ENCODE measurements around the gene SARM1.

The SARM1 gene

DNA sequence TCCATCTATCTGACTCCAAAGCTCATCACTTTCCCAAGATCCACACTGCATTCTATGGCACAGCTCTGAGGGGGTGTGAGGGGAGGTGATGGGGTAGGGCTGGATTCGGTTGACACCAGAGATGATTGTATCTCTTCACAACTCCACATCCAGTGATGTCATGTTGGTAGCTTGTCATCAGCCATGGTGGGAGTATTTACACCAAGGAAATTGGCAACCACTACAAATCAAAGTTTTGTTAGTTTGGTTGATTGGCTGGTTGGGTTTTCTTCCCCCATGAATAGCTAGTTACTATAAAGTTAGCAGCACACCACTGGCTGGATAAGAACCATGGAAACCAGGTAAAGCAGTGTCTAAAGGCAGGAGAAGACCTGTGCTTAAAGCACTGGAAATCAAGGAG is 19.5 kb downstream of the SARM1 start:
- no peaks in the 10 kb centered on the region for H3K27me3 ChIP-seq
- H3K36me3 ChIP-seq, result peaks cover 10% of the 10 kb centered on the region
- TF ChIP-seq, protein P1, sequence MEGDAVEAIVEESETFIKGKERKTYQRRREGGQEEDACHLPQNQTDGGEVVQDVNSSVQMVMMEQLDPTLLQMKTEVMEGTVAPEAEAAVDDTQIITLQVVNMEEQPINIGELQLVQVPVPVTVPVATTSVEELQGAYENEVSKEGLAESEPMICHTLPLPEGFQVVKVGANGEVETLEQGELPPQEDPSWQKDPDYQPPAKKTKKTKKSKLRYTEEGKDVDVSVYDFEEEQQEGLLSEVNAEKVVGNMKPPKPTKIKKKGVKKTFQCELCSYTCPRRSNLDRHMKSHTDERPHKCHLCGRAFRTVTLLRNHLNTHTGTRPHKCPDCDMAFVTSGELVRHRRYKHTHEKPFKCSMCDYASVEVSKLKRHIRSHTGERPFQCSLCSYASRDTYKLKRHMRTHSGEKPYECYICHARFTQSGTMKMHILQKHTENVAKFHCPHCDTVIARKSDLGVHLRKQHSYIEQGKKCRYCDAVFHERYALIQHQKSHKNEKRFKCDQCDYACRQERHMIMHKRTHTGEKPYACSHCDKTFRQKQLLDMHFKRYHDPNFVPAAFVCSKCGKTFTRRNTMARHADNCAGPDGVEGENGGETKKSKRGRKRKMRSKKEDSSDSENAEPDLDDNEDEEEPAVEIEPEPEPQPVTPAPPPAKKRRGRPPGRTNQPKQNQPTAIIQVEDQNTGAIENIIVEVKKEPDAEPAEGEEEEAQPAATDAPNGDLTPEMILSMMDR (IDR thresholded peaks at IDR 0.05; ENCODE audit: low read depth, low read length), result no peak
- DNase-seq, result no peak
- no peaks in the 10 kb centered on the region for H3K4me1 ChIP-seq
- H3K9me3 ChIP-seq, result no peaks in the 10 kb centered on the region
- H3K4me3 ChIP-seq (ENCODE audit: low read depth, low read length), result no peak overlapping the region

DNA sequence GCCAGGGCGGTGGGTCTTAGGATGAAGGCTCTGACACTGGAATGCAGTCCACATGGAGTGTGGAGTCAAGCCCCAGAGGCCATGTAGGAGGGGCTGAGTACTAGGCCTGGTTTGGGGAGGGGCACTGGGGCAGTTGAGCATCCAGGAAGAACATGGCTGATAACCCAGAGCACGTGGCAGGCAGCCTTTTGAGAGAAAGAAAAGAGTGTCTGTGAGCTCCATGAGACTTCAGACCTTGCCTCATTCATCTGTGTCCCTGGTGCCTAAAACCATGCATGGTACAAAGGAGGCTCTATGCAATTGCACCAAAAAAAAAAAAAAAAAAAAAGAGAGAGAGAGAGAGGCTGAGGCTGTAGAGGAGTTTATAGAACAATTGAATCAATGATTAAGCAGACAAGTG is 19.9 kb downstream of the SARM1 start:
- H3K9me3 ChIP-seq, result no peaks in the 10 kb centered on the region
- H3K4me3 ChIP-seq (ENCODE audit: low read depth, low read length), result no peak overlapping the region
- peaks cover 10% of the 10 kb centered on the region for H3K36me3 ChIP-seq
- no peaks in the 10 kb centered on the region for H3K27me3 ChIP-seq
- no peaks in the 10 kb centered on the region for H3K4me1 ChIP-seq
- DNase-seq, result no peak
- TF ChIP-seq, protein P1 (IDR thresholded peaks at IDR 0.05; ENCODE audit: low read depth, low read length), result no peak

DNA sequence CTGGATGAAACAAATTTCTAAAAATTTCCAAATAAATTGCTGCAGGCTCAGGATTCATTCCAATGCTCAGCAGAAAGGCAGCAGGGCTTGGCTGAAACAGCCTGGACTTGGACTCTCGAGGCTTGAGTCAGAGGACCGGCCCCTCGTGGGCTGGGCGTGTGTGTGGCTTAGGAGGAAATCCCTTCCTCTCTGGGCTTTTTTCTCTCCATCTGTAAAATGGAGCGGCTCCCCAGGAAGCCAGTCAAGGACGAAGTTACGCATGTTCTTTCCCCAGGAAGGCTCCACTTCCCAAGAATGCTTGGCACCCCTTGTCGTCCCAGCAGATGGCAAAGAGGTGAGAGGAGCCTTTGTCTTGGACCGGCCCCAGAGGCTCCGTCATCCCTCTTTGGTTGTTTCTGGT is 21.0 kb downstream of the SARM1 start:
- Histone ChIP-seq H3K36me3 (peaks cover 10% of the 10 kb centered on the region), H3K9me3 (no peaks in the 10 kb centered on the region), H3K4me3 (ENCODE audit: low read depth, low read length) (no peak overlapping the region), H3K4me1 (no peaks in the 10 kb centered on the region), H3K27me3 (no peaks in the 10 kb centered on the region)
- DNase-seq, result no peak
- TF ChIP-seq, protein P1 (IDR thresholded peaks at IDR 0.05; ENCODE audit: low read depth, low read length), result no peak

DNA sequence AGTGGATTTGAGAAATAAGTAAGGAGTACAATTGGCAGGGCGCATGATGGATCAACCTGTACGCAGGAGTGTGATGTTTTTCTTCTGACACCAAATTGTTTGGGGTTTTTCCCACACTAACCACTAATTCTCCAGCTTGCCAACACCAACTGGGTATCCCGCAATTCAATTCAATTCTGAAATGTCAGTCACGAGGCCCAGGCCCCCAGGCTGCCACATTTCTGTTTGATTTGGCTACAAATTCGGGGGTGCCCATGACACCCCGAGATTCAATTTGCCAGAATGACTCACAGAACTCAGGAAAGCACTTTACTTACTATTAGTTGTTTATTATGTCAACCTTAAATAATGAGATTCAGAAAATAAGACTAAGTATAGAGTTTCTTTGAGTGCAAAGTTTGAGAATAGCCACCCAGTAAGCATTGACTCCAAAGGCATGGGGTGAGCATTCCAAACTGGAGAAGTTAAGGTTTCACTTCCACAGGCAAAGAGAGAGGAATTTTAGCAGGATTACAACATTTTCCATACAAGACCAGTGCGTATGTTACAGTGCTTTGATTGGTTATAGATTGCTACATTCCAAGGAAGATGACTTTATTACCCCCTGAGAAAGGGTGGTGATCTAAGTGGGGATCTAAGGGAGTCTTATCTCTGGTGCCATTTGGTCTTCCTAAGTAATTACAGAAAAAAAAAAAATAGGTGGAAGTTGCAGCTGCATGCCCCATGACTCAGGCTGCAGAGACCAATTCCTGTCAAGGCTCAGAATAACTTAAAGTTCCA is 23.0 kb downstream of the SARM1 start:
- Histone ChIP-seq H3K4me1 (no peaks in the 10 kb centered on the region), H3K36me3 (peaks cover 5% of the 10 kb centered on the region), H3K4me3 (ENCODE audit: low read depth, low read length) (no peak overlapping the region)

DNA sequence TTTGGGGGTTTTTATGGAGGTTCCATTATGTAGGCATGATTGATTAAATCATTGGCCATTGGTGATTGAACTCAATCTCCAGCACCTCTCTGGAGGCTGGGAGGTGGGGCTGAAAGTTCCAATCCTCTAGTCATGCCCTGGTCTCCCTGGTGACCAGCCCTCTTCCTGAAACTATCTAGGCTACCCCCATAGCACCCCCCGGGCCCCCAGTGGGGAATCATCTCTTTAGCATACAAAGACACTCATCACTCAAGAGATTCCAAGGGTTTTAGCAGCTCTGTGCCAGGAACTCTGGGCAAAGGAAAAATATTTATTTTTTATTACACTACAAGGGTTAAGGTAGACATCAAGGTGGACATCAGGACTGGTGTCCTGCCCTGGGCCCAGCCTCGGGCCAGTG is 23.9 kb downstream of the SARM1 start:
- no peak for DNase-seq
- no peaks in the 10 kb centered on the region for H3K27me3 ChIP-seq
- H3K4me3 ChIP-seq (ENCODE audit: low read depth, low read length), result no peak overlapping the region
- TF ChIP-seq, protein P1 (IDR thresholded peaks at IDR 0.05; ENCODE audit: low read depth, low read length), result no peak
- H3K9me3 ChIP-seq, result no peaks in the 10 kb centered on the region
- H3K4me1 ChIP-seq, result no peaks in the 10 kb centered on the region
- H3K36me3 ChIP-seq, result peaks cover 2% of the 10 kb centered on the region; the same call in 1 of the 2 replicates

More for the DNA sequence above, 23.0 kb downstream of the SARM1 start:
- Histone ChIP-seq H3K27me3 (no peaks in the 10 kb centered on the region), H3K9me3 (no peaks in the 10 kb centered on the region)
- TF ChIP-seq, protein P1 (IDR thresholded peaks at IDR 0.05; ENCODE audit: low read depth, low read length), result no peak
- no peak for DNase-seq

DNA sequence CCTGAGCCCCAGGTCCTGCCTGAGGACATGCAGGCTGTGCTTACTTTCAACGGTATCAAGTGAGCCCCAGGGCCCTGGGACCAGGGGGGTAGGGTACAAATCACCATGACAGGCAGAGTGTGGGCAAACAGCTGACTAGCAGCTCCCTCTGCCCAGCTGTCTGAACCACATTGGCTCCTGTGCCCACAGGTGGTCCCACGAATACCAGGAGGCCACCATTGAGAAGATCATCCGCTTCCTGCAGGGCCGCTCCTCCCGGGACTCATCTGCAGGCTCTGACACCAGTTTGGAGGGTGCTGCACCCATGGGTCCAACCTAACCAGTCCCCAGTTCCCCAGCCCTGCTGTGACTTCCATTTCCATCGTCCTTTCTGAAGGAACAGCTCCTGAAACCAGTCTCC is 24.5 kb downstream of the SARM1 start:
- Histone ChIP-seq H3K4me3 (ENCODE audit: low read depth, low read length) (no peak overlapping the region), H3K27me3 (no peaks in the 10 kb centered on the region), H3K36me3 (peaks cover 2% of the 10 kb centered on the region; the same call in 1 of the 2 replicates), H3K9me3 (no peaks in the 10 kb centered on the region), H3K4me1 (no peaks in the 10 kb centered on the region)
- DNase-seq, result no peak
- TF ChIP-seq, protein P1 (IDR thresholded peaks at IDR 0.05; ENCODE audit: low read depth, low read length), result no peak
